HCT116 (cell line): Measurements from ENCODE around the gene DCST2. TPM values are rescaled to one million over a fixed set of nuclear protein-coding genes. Genes with fewer than 3 reads are reported as not detected.

ENCODE experiments used
- ATAC-seq: fragments of 200-7000 bp; cut with Tn5 transposase; 2 replicates; pipeline ENCODE4 v1.9.1; 2020; ENCODE audit warnings: mild to moderate bottlenecking, moderate library complexity
- BruUV-seq: library from RNA; stranded (reverse); fragments of 400-500 nt; replicated peaks from 2 replicates; lab custom pipeline; 2021; lab: Mats Ljungman, UMichigan
- CTCF ChIA-PET: fragments of 300-600 bp; sonication (Branson Sonifier 250); formaldehyde crosslinking; loops from one replicate; lab custom pipeline; 2021; ENCODE audit warnings: antibody characterized with exemption; lab: Charles Lee
- POLR2A ChIA-PET: fragments of 300-600, 350-600 bp; sonication (Branson Sonifier 250); formaldehyde crosslinking; loops from one replicate; lab custom pipeline; 2021; ENCODE audit warnings: antibody characterized with exemption; lab: Charles Lee
- RAD21 ChIA-PET, 2 experiments: fragments of 300-600 bp; sonication (Branson Sonifier 250); formaldehyde crosslinking; loops; one replicate each; lab custom pipeline; 2023; ENCODE audit warnings: low total read pairs in 2 of 2; ENCODE audit not compliant: uncharacterized antibody in 2 of 2, unreplicated experiment in 2 of 2, low non-redundant PET in 1 of 2; lab: Charles Lee
- DNase-seq: peaks from one replicate; pipeline ENCODE4 v3.0.0-alpha.2; 2010; ENCODE audit warnings: low read depth, low spot score
- H2AFZ ChIP-seq: fragments of 200-600 bp; shearing (Covaris generic), sonication (generic); 2 replicates; pipeline ENCODE4 v1.6.1; 2017; ENCODE audit warnings: low read depth, mixed run types, mixed read lengths, antibody characterized with exemption, low read length; ENCODE audit not compliant: poor library complexity, severe bottlenecking
- H3K27ac ChIP-seq: 2 replicates; pipeline ENCODE4 v1.5.1; 2012; ENCODE audit warnings: low read depth, low read length
- H3K27me3 ChIP-seq: fragments of 200-600 bp; sonication (generic); 2 replicates; pipeline ENCODE4 v1.6.1; 2016; ENCODE audit warnings: mixed run types, low read length, mixed read lengths; ENCODE audit not compliant: insufficient read depth
- H3K36me3 ChIP-seq, 2 experiments: fragments of 200-500 bp in 1 of 2; fragments of 200-600 bp in 1 of 2; sonication (Bioruptor generic) in 1 of 2; sonication (generic) in 1 of 2; 2 replicates each; pipeline versions ENCODE4 v1.5.1 to v1.6.1; 2014 to 2016; ENCODE audit warnings: low read length in 2 of 2, inconsistent platforms in 1 of 2, mixed read lengths in 1 of 2, mixed run types in 1 of 2; ENCODE audit not compliant: insufficient read depth in 2 of 2, control insufficient read depth in 1 of 2
- H3K4me1 ChIP-seq, 2 experiments: fragments of 200-600 bp in 1 of 2; sonication (generic) in 1 of 2; 2 replicates each; pipeline versions ENCODE4 v1.5.1 to v1.6.1; 2012 to 2017; ENCODE audit warnings: low read length in 2 of 2, inconsistent platforms in 1 of 2, mild to moderate bottlenecking in 1 of 2, mixed read lengths in 1 of 2, mixed run types in 1 of 2, moderate library complexity in 1 of 2; ENCODE audit not compliant: insufficient read depth in 2 of 2, control insufficient read depth in 1 of 2
- H3K4me2 ChIP-seq: fragments of 200-600 bp; sonication (generic); 2 replicates; pipeline ENCODE4 v1.6.1; 2017; ENCODE audit warnings: mixed run types, low read length, mixed read lengths
- H3K4me3 ChIP-seq, 2 experiments: fragments of 200-600 bp in 1 of 2; sonication (generic) in 1 of 2; replicated peaks in 1 of 2; 2 replicates each; pipeline ENCODE4 v1.5.1; 2011 to 2016; ENCODE audit warnings: low read length in 2 of 2, control low read depth in 1 of 2, low read depth in 1 of 2, mild to moderate bottlenecking in 1 of 2, mixed read lengths in 1 of 2, mixed run types in 1 of 2
- H3K79me2 ChIP-seq: fragments of 200-600 bp; sonication (generic); 2 replicates; pipeline ENCODE4 v1.6.1; 2017; ENCODE audit warnings: mild to moderate bottlenecking, mixed run types, low read length, moderate library complexity, mixed read lengths; ENCODE audit not compliant: insufficient read depth
- H3K9ac ChIP-seq: fragments of 200-600 bp; sonication (generic); 2 replicates; pipeline ENCODE4 v1.6.1; 2016; ENCODE audit warnings: low read length, mixed read lengths
- H3K9me2 ChIP-seq: fragments of 200-600 bp; sonication (generic), shearing (Covaris generic); 2 replicates; pipeline ENCODE4 v1.6.1; 2017; ENCODE audit warnings: mixed run types, mild to moderate bottlenecking, moderate library complexity; ENCODE audit not compliant: insufficient read depth
- H3K9me3 ChIP-seq, 2 experiments: fragments of 200-500 bp in 1 of 2; fragments of 200-600 bp in 1 of 2; sonication (Bioruptor generic) in 1 of 2; sonication (generic) in 1 of 2; 2 replicates each; pipeline ENCODE4 v1.6.1; 2014 to 2017; ENCODE audit warnings: low read length in 2 of 2, mixed read lengths in 2 of 2, inconsistent platforms in 1 of 2, low read depth in 1 of 2, mild to moderate bottlenecking in 1 of 2, mixed run types in 1 of 2, moderate library complexity in 1 of 2; ENCODE audit not compliant: control insufficient read depth in 1 of 2, insufficient read depth in 1 of 2
- H4K20me1 ChIP-seq: fragments of 200-600 bp; sonication (generic), shearing (Covaris generic); 2 replicates; pipeline ENCODE4 v1.6.1; 2017; ENCODE audit warnings: mixed run types, mild to moderate bottlenecking, moderate library complexity; ENCODE audit not compliant: insufficient read depth
- CEBPB ChIP-seq: IDR thresholded peaks from 2 replicates; pipeline ENCODE4 v1.6.1; 2012; ENCODE audit warnings: low read depth
- EGR1 ChIP-seq: IDR thresholded peaks from 2 replicates; pipeline ENCODE4 v1.6.1; 2012; ENCODE audit warnings: low read depth
- ELF1 ChIP-seq: IDR thresholded peaks from 2 replicates; pipeline ENCODE4 v1.6.1; 2012; ENCODE audit warnings: low read depth, borderline replicate concordance
- EZH2 ChIP-seq: fragments of 200-600 bp; sonication (generic); IDR thresholded peaks from 2 replicates; pipeline ENCODE4 v1.6.1; 2017; ENCODE audit warnings: antibody characterized with exemption, mixed run types
- EZH2phosphoT487 ChIP-seq: fragments of 200-600 bp; IDR thresholded peaks from 2 replicates; pipeline ENCODE4 v1.6.1; 2018; ENCODE audit warnings: antibody characterized with exemption, borderline replicate concordance
- JUND ChIP-seq: IDR thresholded peaks from 2 replicates; pipeline ENCODE4 v1.6.1; 2012
- POLR2A ChIP-seq: IDR thresholded peaks from 2 replicates; pipeline ENCODE4 v1.7.0; 2011; ENCODE audit warnings: borderline replicate concordance; ENCODE audit not compliant: insufficient read depth, insufficient read length; ENCODE audit errors: extremely low read depth
- POLR2AphosphoS5 ChIP-seq: IDR thresholded peaks from 2 replicates; pipeline ENCODE4 v1.6.1; 2011; ENCODE audit warnings: mild to moderate bottlenecking, low read depth, low read length, moderate library complexity
- RAD21 ChIP-seq: IDR thresholded peaks from 2 replicates; pipeline ENCODE4 v1.6.1; 2012; ENCODE audit warnings: low read depth, mild to moderate bottlenecking
- SIN3A ChIP-seq: IDR thresholded peaks from 2 replicates; pipeline ENCODE4 v1.6.1; 2012; ENCODE audit warnings: low read depth
- SRF ChIP-seq: IDR thresholded peaks from 2 replicates; pipeline ENCODE4 v1.6.1; 2012; ENCODE audit warnings: low read depth
- TCF7L2 ChIP-seq: IDR thresholded peaks from 2 replicates; pipeline ENCODE4 v1.7.0; 2011; ENCODE audit warnings: borderline replicate concordance, inconsistent platforms; ENCODE audit not compliant: insufficient read depth, insufficient read length; ENCODE audit errors: extremely low read depth
- YY1 ChIP-seq: IDR thresholded peaks from 2 replicates; pipeline ENCODE4 v1.6.1; 2011; ENCODE audit warnings: low read length, low read depth, moderate library complexity, mild to moderate bottlenecking; ENCODE audit not compliant: insufficient replicate concordance; ENCODE audit errors: extremely low read depth
- ZBTB33 ChIP-seq: IDR thresholded peaks from 2 replicates; pipeline ENCODE4 v1.6.1; 2011; ENCODE audit warnings: mild to moderate bottlenecking, low read length, moderate library complexity; ENCODE audit not compliant: insufficient replicate concordance; ENCODE audit errors: extremely low read depth
- ZFX ChIP-seq: fragments of 450-650 bp; IDR thresholded peaks from 2 replicates; pipeline ENCODE4 v1.6.1; 2017
- ZNF274 ChIP-seq: fragments of 200-500 bp; sonication (Bioruptor generic); IDR thresholded peaks from 2 replicates; pipeline ENCODE4 v1.6.1; 2014; ENCODE audit warnings: mild to moderate bottlenecking, low read depth, low read length, inconsistent platforms
- intact Hi-C: fragments of 100-400 bp; cut with micrococcal nuclease; formaldehyde crosslinking; loops from 2 replicates; pipeline ENCODE4 v1.10.0; 2022
- total RNA-seq: library from RNA; stranded (reverse); gene quantifications from one replicate; pipeline ENCODE4 v1.2.1, GENCODE V29; 2021; ENCODE audit not compliant: unreplicated experiment
- TF ChIP-seq, protein P1 (sequence below): IDR thresholded peaks from 2 replicates; pipeline ENCODE4 v1.6.1; 2012; ENCODE audit warnings: low read depth

Gene DCST2
- total RNA-seq, 1 experiment from 2014 or later: 2.0 TPM

DNA sequence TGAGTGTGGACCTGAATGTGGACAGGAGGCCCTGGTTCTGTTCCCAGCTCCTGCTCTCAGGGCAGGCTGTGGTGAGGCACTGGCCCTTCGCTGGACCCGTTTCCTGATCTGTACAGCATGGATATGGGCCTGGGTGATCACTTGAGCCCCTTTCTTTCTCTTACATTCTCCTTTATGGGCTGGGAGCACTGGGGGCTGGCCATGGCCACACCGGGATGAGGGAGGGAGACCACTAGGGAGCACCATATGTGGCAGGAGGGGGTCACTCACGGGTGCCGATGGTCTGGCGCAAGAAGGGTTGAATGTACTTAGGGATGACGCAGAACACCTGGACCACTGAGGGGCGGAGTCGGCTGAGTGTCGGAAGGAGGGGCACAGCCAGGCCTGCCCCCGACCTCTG lies 2.7 kb downstream of the DCST2 start:
- Histone ChIP-seq H3K79me2 (no peaks in the 10 kb centered on the region), H3K27ac (no peak overlapping the region), H3K9me3 (no peaks in the 10 kb centered on the region), H4K20me1 (no peaks in the 10 kb centered on the region), H3K4me3 (no peak overlapping the region), H3K4me1 (peaks cover 10 to 14% of the 10 kb centered on the region in 2 experiments), H3K27me3 (no peaks in the 10 kb centered on the region), H2AFZ (no peak overlapping the region), H3K9me2 (no peaks in the 10 kb centered on the region), H3K4me2 (no peak overlapping the region), H3K9ac (no peak overlapping the region), H3K36me3 (no peaks in the 10 kb centered on the region)
- intact Hi-C loops: no loop called here
- ATAC-seq: no peak
- TF ChIP-seq EZH2phosphoT487 (no peak), SRF (no peak), POLR2AphosphoS5 (no peak), ZNF274 (no peak), CEBPB (no peak), EZH2 (no peak), ZFX (no peak), RAD21 (no peak), YY1 (no peak), SIN3A (no peak), EGR1 (no peak), POLR2A (no peak), JUND (no peak), TCF7L2 (no peak), ZBTB33 (no peak), ELF1 (no peak)
- TF ChIP-seq, protein P1, sequence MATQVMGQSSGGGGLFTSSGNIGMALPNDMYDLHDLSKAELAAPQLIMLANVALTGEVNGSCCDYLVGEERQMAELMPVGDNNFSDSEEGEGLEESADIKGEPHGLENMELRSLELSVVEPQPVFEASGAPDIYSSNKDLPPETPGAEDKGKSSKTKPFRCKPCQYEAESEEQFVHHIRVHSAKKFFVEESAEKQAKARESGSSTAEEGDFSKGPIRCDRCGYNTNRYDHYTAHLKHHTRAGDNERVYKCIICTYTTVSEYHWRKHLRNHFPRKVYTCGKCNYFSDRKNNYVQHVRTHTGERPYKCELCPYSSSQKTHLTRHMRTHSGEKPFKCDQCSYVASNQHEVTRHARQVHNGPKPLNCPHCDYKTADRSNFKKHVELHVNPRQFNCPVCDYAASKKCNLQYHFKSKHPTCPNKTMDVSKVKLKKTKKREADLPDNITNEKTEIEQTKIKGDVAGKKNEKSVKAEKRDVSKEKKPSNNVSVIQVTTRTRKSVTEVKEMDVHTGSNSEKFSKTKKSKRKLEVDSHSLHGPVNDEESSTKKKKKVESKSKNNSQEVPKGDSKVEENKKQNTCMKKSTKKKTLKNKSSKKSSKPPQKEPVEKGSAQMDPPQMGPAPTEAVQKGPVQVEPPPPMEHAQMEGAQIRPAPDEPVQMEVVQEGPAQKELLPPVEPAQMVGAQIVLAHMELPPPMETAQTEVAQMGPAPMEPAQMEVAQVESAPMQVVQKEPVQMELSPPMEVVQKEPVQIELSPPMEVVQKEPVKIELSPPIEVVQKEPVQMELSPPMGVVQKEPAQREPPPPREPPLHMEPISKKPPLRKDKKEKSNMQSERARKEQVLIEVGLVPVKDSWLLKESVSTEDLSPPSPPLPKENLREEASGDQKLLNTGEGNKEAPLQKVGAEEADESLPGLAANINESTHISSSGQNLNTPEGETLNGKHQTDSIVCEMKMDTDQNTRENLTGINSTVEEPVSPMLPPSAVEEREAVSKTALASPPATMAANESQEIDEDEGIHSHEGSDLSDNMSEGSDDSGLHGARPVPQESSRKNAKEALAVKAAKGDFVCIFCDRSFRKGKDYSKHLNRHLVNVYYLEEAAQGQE: no peak
- POLR2A ChIA-PET: no interaction called here
- RAD21 ChIA-PET: no interaction called here
- no TSS peak for BruUV-seq
- DNase-seq: no peak
- CTCF ChIA-PET: interaction anchor here (1.6 kb wide), 1 partner anchor 20 kb away, joined by 5 read pairs; the partner anchor contains the start of gene ADAM15
